ENCODE results near the gene KCNMB4. TPM values are rescaled to one million over a fixed set of nuclear protein-coding genes. Genes with fewer than 3 reads are reported as not detected.

KCNMB4 gene
- total RNA-seq, 1 donor from 2014 or later: 0.79 TPM

GRCh38 chr12:70364695-70365397 lies 1.2 kb upstream of the KCNMB4 start:
- peaks cover 17% of the 10 kb centered on the region for H3K27me3 ChIP-seq (ENCODE audit: control insufficient read depth, insufficient read depth, low read length)
- FAIRE-seq (no peak), DNase-seq (ENCODE audit: low read depth) (no peak)
- H3K36me3 ChIP-seq (ENCODE audit: control insufficient read depth, insufficient read depth, low read length): no peaks in the 10 kb centered on the region
- no peak for TF ChIP-seq CTCF (IDR thresholded peaks at IDR 0.05; ENCODE audit: insufficient read depth, low read length, severe bottlenecking)
- no peak overlapping the region for H3K4me3 ChIP-seq (ENCODE audit: low read depth, low read length)

GRCh38 chr12:70365398-70365647 lies 767 bp upstream of the KCNMB4 start:
- H3K4me3 ChIP-seq (ENCODE audit: low read depth, low read length): peak overlapping the region; percentile 45
- TF ChIP-seq CTCF (IDR thresholded peaks at IDR 0.05; ENCODE audit: insufficient read depth, low read length, severe bottlenecking): no peak
- DNase-seq (ENCODE audit: low read depth) (no peak), FAIRE-seq (no peak)
- H3K27me3 ChIP-seq (ENCODE audit: control insufficient read depth, insufficient read depth, low read length): peaks cover 17% of the 10 kb centered on the region
- H3K36me3 ChIP-seq (ENCODE audit: control insufficient read depth, insufficient read depth, low read length): no peaks in the 10 kb centered on the region

GRCh38 chr12:70366581-70367257 lies 629 bp downstream of the KCNMB4 start:
- no peaks in the 10 kb centered on the region for H3K36me3 ChIP-seq (ENCODE audit: control insufficient read depth, insufficient read depth, low read length)
- H3K27me3 ChIP-seq (ENCODE audit: control insufficient read depth, insufficient read depth, low read length): peaks cover 17% of the 10 kb centered on the region
- H3K4me3 ChIP-seq (ENCODE audit: low read depth, low read length): peak overlapping the region; percentile 45
- DNase-seq (ENCODE audit: low read depth) (peak; percentile 25), FAIRE-seq (no peak)
- no peak for TF ChIP-seq CTCF (IDR thresholded peaks at IDR 0.05; ENCODE audit: insufficient read depth, low read length, severe bottlenecking)

- Histone ChIP-seq H3K27me3 (ENCODE audit: control insufficient read depth, insufficient read depth, low read length) (peaks cover 17% of the 10 kb centered on the region), H3K4me3 (ENCODE audit: low read depth, low read length) (peak overlapping the region; percentile 45), H3K36me3 (ENCODE audit: control insufficient read depth, insufficient read depth, low read length) (no peaks in the 10 kb centered on the region)
- DNase-seq (ENCODE audit: low read depth) (no peak), FAIRE-seq (no peak)
- no peak for TF ChIP-seq CTCF (IDR thresholded peaks at IDR 0.05; ENCODE audit: insufficient read depth, low read length, severe bottlenecking)
Measured at GRCh38 chr12:70367258-70368141, 1.4 kb downstream of the KCNMB4 start.

DNA sequence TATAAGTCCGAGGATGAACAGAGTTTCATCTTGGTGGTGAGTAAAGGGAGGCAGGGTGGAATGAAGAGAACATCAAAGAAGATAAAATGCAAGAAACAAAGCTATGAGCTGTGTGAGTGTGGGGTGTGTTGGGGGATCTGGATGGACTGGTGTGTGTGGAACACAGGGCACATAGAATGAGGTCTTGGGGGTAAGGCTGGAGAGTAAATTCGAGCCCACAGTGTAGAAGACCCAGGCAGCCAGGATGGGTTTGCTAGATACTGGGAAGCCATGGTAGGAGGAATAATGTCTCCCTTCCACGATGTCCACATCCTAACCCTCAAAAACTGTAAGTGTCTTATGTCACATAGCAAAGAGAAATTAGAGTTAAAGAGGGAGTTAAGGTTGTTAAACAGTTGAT lies 6.8 kb downstream of the KCNMB4 start:
- H3K27me3 ChIP-seq (ENCODE audit: control insufficient read depth, insufficient read depth, low read length): no peaks in the 10 kb centered on the region
- no peak overlapping the region for H3K4me3 ChIP-seq (ENCODE audit: low read depth, low read length)
- DNase-seq (ENCODE audit: low read depth): no peak
- no peak for TF ChIP-seq CTCF (IDR thresholded peaks at IDR 0.05; ENCODE audit: insufficient read depth, low read length, severe bottlenecking)
- H3K36me3 ChIP-seq (ENCODE audit: control insufficient read depth, insufficient read depth, low read length): no peaks in the 10 kb centered on the region
- FAIRE-seq: no peak

Measured in bronchial epithelial cell (primary cell).